Stimulated activated CD4-positive, alpha-beta T cell treated with anti-CD3 and anti-CD28 coated beads, TNF-alpha, amount 100 ng/mL, for 1 hour (primary cell): ENCODE results near the gene NSUN2.

ENCODE experiments used
- DNase-seq, 3 donors: peaks; one replicate each; pipeline ENCODE4 v3.0.0-alpha.2; 2020; ENCODE audit warnings: low read depth in 3 of 3, low spot score in 1 of 3

Gene NSUN2

GRCh38 chr5:6606884-6607558 is 25.8 kb downstream of the NSUN2 start:
- DNase-seq = no peak

- DNase-seq = no peak
Observed at GRCh38 chr5:6604946-6605345, 27.9 kb downstream of the NSUN2 start.

GRCh38 chr5:6604341-6604740 is 28.5 kb downstream of the NSUN2 start:
- no peak for DNase-seq

- DNase-seq = no peak
Observed at GRCh38 chr5:6603643-6604042, 29.2 kb downstream of the NSUN2 start.

GRCh38 chr5:6602441-6602840 is 30.4 kb downstream of the NSUN2 start:
- DNase-seq = no peak

- no peak for DNase-seq
Observed at GRCh38 chr5:6601816-6602215, 31.0 kb downstream of the NSUN2 start.

GRCh38 chr5:6601271-6601670 is 31.6 kb downstream of the NSUN2 start:
- no peak for DNase-seq

GRCh38 chr5:6599739-6600138 is 33.1 kb downstream of the NSUN2 start:
- no peak for DNase-seq

- DNase-seq = no peak
Observed at GRCh38 chr5:6598351-6598900, 34.4 kb downstream of the NSUN2 start.

GRCh38 chr5:6597557-6597956 is 35.3 kb downstream of the NSUN2 start:
- DNase-seq = no peak

GRCh38 chr5:6596388-6596787 is 36.5 kb downstream of the NSUN2 start:
- DNase-seq = no peak

- no peak for DNase-seq
Observed at GRCh38 chr5:6595405-6595804, 37.4 kb downstream of the NSUN2 start.

GRCh38 chr5:6594066-6594465 is 38.8 kb downstream of the NSUN2 start:
- DNase-seq = no peak

GRCh38 chr5:6593148-6594016 is 39.5 kb downstream of the NSUN2 start:
- no peak for DNase-seq

- no peak for DNase-seq
Observed at GRCh38 chr5:6592601-6593000, 40.2 kb downstream of the NSUN2 start.

GRCh38 chr5:6591671-6592288 is 41.1 kb downstream of the NSUN2 start:
- DNase-seq = no peak

- DNase-seq = no peak
Observed at GRCh38 chr5:6590581-6590980, 42.3 kb downstream of the NSUN2 start.

GRCh38 chr5:6587171-6587570 is 45.7 kb downstream of the NSUN2 start:
- DNase-seq = no peak

- DNase-seq = no peak
Observed at GRCh38 chr5:6586647-6587042, 46.2 kb downstream of the NSUN2 start.

GRCh38 chr5:6585939-6586646 is 46.8 kb downstream of the NSUN2 start:
- DNase-seq = no peak

GRCh38 chr5:6585168-6585567 is 47.7 kb downstream of the NSUN2 start:
- DNase-seq = no peak
